Kidney (tissue), 14 donors: ENCODE data around the gene HSPA14. TPM values are rescaled to one million over a fixed set of nuclear protein-coding genes. Genes with fewer than 3 reads are reported as not detected.
"Not testable (repeated sequence)": the region's sequence is repeated elsewhere in the genome, so short reads cannot be mapped to it uniquely, and the experiment has no call there.

Experiments
- DNase-seq, 5 donors: peaks; one replicate each; pipeline ENCODE4 v3.0.0-alpha.2; 2013 to 2020
- FAIRE-seq: peaks from 2 replicates; lab custom pipeline; 2012; peaks lifted over from hg19 to GRCh38; lab: Jason Lieb, UNC
- H3K27ac ChIP-seq, 2 donors: one replicate each; pipeline ENCODE4 v1.7.0; 2013; ENCODE audit warnings: low read depth in 2 of 2, low read length in 2 of 2, inconsistent platforms in 1 of 2
- H3K27me3 ChIP-seq: one replicate; pipeline ENCODE4 v1.7.1; 2013; ENCODE audit warnings: low read length, inconsistent platforms; ENCODE audit not compliant: control insufficient read depth, insufficient read depth
- H3K36me3 ChIP-seq, 3 donors: one replicate each; pipeline versions ENCODE4 v1.7.0 to v1.7.1; 2013; ENCODE audit warnings: low read length in 3 of 3, control low read depth in 1 of 3, inconsistent platforms in 1 of 3; ENCODE audit not compliant: insufficient read depth in 3 of 3, control insufficient read depth in 2 of 3
- H3K4me1 ChIP-seq, 3 donors: one replicate each; pipeline versions ENCODE4 v1.7.0 to v1.7.1; 2013; ENCODE audit warnings: low read length in 3 of 3, inconsistent platforms in 1 of 3, low read depth in 1 of 3; ENCODE audit not compliant: control insufficient read depth in 2 of 3, insufficient read depth in 2 of 3
- H3K4me3 ChIP-seq, 3 donors: one replicate each; pipeline versions ENCODE4 v1.7.0 to v1.8.1; 2013; ENCODE audit warnings: low read length in 3 of 3, control low read depth in 1 of 3, inconsistent platforms in 1 of 3
- H3K9ac ChIP-seq, 3 donors: one replicate each; pipeline versions ENCODE4 v1.7.0 to v1.7.1; 2013; ENCODE audit warnings: low read length in 3 of 3, control low read depth in 1 of 3, inconsistent platforms in 1 of 3
- H3K9me3 ChIP-seq, 3 donors: one replicate each; pipeline versions ENCODE4 v1.7.0 to v1.7.1; 2013; ENCODE audit warnings: low read length in 3 of 3, control low read depth in 1 of 3, inconsistent platforms in 1 of 3; ENCODE audit not compliant: control insufficient read depth in 2 of 3, insufficient read depth in 1 of 3
- CTCF ChIP-seq: IDR thresholded peaks from 3 replicates; pipeline ENCODE4 v1.5.1; 2012; ENCODE audit warnings: mild to moderate bottlenecking, moderate library complexity, borderline replicate concordance; ENCODE audit not compliant: insufficient read depth; ENCODE audit errors: extremely low read depth
- intact Hi-C: fragments of 100-400 bp; cut with DNase I; formaldehyde crosslinking; loops from one replicate; pipeline ENCODE4 v1.11.1; 2022
- polyA plus RNA-seq: library from polyadenylated mRNA; stranded (reverse); fragments of 350-450 nt; fragmentation: Illumina TruSeq; extraction: RNeasy Lipid Tissue Mini Kit (QIAGEN cat#74804); gene quantifications from one replicate; pipeline ENCODE4 v1.2.3, GENCODE V29; 2014; ENCODE audit warnings: low read depth, low replicate concordance; ENCODE audit not compliant: insufficient read depth
- total RNA-seq: library from RNA; stranded (reverse); fragmentation: NEBNext Ultra II Directional; extraction: Animal tissue kit (Norgen Biotek cat#: 25700); gene quantifications from one replicate; pipeline ENCODE4 v1.2.1, GENCODE V29; 2021
- donor health status: control.
- donor health status: control.
- donor health status: control.
- donor health status: control.
- donor health status: control.
- donor health status: DM: yes; HTN: yes; CAD: no.
- donor health status: Normal renal cell carcinoma (clear cell type).

The HSPA14 gene
- total and polyA plus RNA-seq, 2 donors from 2014 or later = 9.7 to 10.4 TPM

GRCh38 chr10:14858338-14858960, 20.3 kb downstream of the HSPA14 start:
- no peaks in the 10 kb centered on the region for H3K4me1 ChIP-seq
- H3K36me3 ChIP-seq = peaks cover 0 to 6% (median 0%) of the 10 kb centered on the region in 3 donors
- no peak overlapping the region for H3K27ac ChIP-seq
- no peaks in the 10 kb centered on the region for H3K27me3 ChIP-seq
- no peak overlapping the region for H3K9ac ChIP-seq
- H3K4me3 ChIP-seq = no peak overlapping the region
- no peaks in the 10 kb centered on the region for H3K9me3 ChIP-seq
- intact Hi-C loops = no loop called here
- TF ChIP-seq CTCF = no peak
- no peak for FAIRE-seq
- DNase-seq = no peak

DNA sequence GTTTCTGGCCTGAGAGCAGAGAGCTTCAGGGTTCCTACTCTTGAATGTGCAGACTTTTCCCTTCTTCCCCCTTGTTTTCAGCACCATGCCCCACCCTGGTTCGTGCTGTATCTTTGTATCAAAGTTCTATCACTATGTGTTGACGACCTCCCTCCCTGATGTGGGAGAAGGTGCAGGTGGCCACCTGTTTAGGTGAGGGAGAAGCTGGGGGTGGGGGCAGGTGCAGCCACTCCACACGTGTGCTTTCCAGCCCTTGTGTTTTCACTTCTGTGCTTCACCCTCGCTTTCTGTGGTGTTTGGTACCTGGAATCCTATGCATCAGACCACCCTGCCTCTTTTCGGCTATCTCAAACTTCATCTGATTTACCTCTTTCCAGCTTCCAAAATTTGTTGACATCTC, 20.9 kb downstream of the HSPA14 start:
- FAIRE-seq = no peak
- TF ChIP-seq CTCF = no peak
- Histone ChIP-seq H3K4me3 (no peak overlapping the region), H3K9ac (no peak overlapping the region), H3K36me3 (peaks cover 0 to 7% (median 0%) of the 10 kb centered on the region in 3 donors), H3K4me1 (no peaks in the 10 kb centered on the region), H3K27me3 (no peaks in the 10 kb centered on the region), H3K9me3 (no peaks in the 10 kb centered on the region), H3K27ac (no peak overlapping the region)
- intact Hi-C loops = no loop called here
- DNase-seq = no peak

GRCh38 chr10:14859775-14860174, 21.7 kb downstream of the HSPA14 start:
- Histone ChIP-seq H3K36me3 (peaks cover 0 to 7% (median 0%) of the 10 kb centered on the region in 3 donors), H3K27me3 (no peaks in the 10 kb centered on the region), H3K27ac (no peak overlapping the region), H3K9ac (no peak overlapping the region), H3K9me3 (no peaks in the 10 kb centered on the region), H3K4me3 (no peak overlapping the region), H3K4me1 (no peaks in the 10 kb centered on the region)
- intact Hi-C loops = no loop called here
- no peak for DNase-seq
- TF ChIP-seq CTCF = no peak
- peak; percentile 70 for FAIRE-seq

DNA sequence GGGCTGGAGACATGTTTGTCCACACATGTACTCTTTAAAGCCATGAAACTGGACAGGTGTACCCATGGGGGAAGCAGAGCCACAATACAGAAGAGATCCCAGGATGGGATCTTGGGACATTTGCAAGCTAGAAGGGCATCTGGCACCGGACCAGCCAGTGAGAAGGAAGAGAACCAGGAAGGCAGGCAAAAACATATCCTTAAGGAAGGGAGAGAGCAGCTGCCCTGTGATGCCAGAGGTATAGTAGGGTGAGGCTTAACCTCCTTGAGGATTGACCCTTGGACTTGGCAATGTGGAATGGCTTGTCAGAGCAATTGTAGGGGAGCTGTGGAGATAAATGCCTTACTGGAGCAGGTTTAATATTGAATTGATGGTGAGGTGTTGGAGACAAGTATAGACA, 22.7 kb downstream of the HSPA14 start:
- Histone ChIP-seq H3K4me3 (no peak overlapping the region), H3K9ac (no peak overlapping the region), H3K27me3 (no peaks in the 10 kb centered on the region), H3K4me1 (no peaks in the 10 kb centered on the region), H3K27ac (no peak overlapping the region), H3K36me3 (peaks cover 0 to 7% (median 0%) of the 10 kb centered on the region in 3 donors), H3K9me3 (no peaks in the 10 kb centered on the region)
- no peak for TF ChIP-seq CTCF
- FAIRE-seq (no peak), DNase-seq (no peak)
- intact Hi-C loops = no loop called here

DNA sequence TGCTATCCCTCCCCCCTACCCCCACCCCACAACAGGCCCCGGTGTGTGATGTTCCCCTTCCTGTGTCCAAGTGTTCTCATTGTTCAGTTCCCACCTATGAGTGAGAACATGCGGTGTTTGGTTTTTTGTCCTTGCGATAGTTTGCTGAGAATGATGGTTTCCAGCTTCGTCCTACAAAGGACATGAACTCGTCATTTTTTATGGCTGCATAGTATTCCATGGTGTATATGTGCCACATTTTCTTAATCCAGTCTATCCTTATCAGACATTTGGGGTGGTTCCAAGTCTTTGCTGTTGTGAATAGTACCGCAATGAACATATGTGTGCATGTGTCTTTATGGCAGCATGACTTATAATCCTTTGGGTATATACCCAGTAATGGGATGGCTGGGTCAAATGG, 26.4 kb downstream of the HSPA14 start:
- H3K4me3 ChIP-seq, FAIRE-seq, H3K27ac ChIP-seq, H3K9me3 ChIP-seq, H3K36me3 ChIP-seq, DNase-seq, H3K9ac ChIP-seq, H3K27me3 ChIP-seq, intact Hi-C loops, H3K4me1 ChIP-seq: not testable (repeated sequence)
